ENCODE results near the gene TMOD3. TPM values are rescaled to one million over a fixed set of nuclear protein-coding genes. Genes with fewer than 3 reads are reported as not detected.
"Not testable (repeated sequence)": the region's sequence is repeated elsewhere in the genome, so short reads cannot be mapped to it uniquely, and the experiment has no call there.

TMOD3 gene
- total and polyA plus RNA-seq, 4 donors, result 12.4 to 108 (median 41.1) TPM

GRCh38 chr15:51884517-51885236 is 55.2 kb downstream of the TMOD3 start:
- peaks cover 2 to 26% (median 8%) of the 10 kb centered on the region in 5 donors for H3K4me1 ChIP-seq (ENCODE audit: control insufficient read depth in 5 of 5, insufficient read depth in 5 of 5, low read length in 5 of 5)
- peak in 2 of 3 donors; percentile 41 to 42 for DNase-seq
- no peaks in the 10 kb centered on the region for H3K9me3 ChIP-seq (ENCODE audit: control insufficient read depth in 4 of 4, insufficient read depth in 3 of 4, low read length in 3 of 4)
- no peak overlapping the region for H3K27ac ChIP-seq (ENCODE audit: low read depth in 1 of 2, low read length in 1 of 2)
- no peak overlapping the region for H3K4me3 ChIP-seq
- no peaks in the 10 kb centered on the region for H3K27me3 ChIP-seq (ENCODE audit: control insufficient read depth in 3 of 3, insufficient read depth in 3 of 3, low read length in 2 of 3)
- ATAC-seq (ENCODE audit: insufficient read depth, low FRiP score), result no peak
- H3K36me3 ChIP-seq (ENCODE audit: control insufficient read depth in 4 of 4, insufficient read depth in 4 of 4, low read length in 4 of 4), result peaks cover 2 to 14% (median 5%) of the 10 kb centered on the region in 4 donors
- peak overlapping the region in 1 of 2 donors; percentile 47 for H3K9ac ChIP-seq (ENCODE audit: insufficient read depth in 1 of 2, low read length in 2 of 2)
- TF ChIP-seq CTCF (IDR thresholded peaks at IDR 0.05; ENCODE audit: control extremely low read depth, extremely low read depth), result no peak

- not testable (repeated sequence) for H3K27ac ChIP-seq (ENCODE audit: low read depth in 1 of 2, low read length in 1 of 2); DNase-seq
Observed at GRCh38 chr15:51885758-51886157, 56.3 kb downstream of the TMOD3 start.

GRCh38 chr15:51887887-51888592 is 58.6 kb downstream of the TMOD3 start:
- Histone ChIP-seq H3K4me1 (ENCODE audit: control insufficient read depth in 5 of 5, insufficient read depth in 5 of 5, low read length in 5 of 5) (peaks cover 2 to 20% (median 8%) of the 10 kb centered on the region in 5 donors), H3K4me3 (no peak overlapping the region), H3K36me3 (ENCODE audit: control insufficient read depth in 4 of 4, insufficient read depth in 4 of 4, low read length in 4 of 4) (peaks cover 2 to 22% (median 10%) of the 10 kb centered on the region in 4 donors), H3K27me3 (ENCODE audit: control insufficient read depth in 3 of 3, insufficient read depth in 3 of 3, low read length in 2 of 3) (no peaks in the 10 kb centered on the region), H3K9me3 (ENCODE audit: control insufficient read depth in 4 of 4, insufficient read depth in 3 of 4, low read length in 3 of 4) (no peaks in the 10 kb centered on the region), H3K9ac (ENCODE audit: insufficient read depth in 1 of 2, low read length in 2 of 2) (no peak overlapping the region), H3K27ac (ENCODE audit: low read depth in 1 of 2, low read length in 1 of 2) (no peak overlapping the region)
- no peak for ATAC-seq (ENCODE audit: insufficient read depth, low FRiP score)
- DNase-seq, result no peak
- WGBS, 2 donors, result 87 to 89% methylated on average over 9 of the region's 9 CpGs
- TF ChIP-seq CTCF (IDR thresholded peaks at IDR 0.05; ENCODE audit: control extremely low read depth, extremely low read depth), result no peak

More at GRCh38 chr15:51885758-51886157, 56.3 kb downstream of the TMOD3 start:
- not testable (repeated sequence) for H3K27me3 ChIP-seq (ENCODE audit: control insufficient read depth in 3 of 3, insufficient read depth in 3 of 3, low read length in 2 of 3); H3K9me3 ChIP-seq (ENCODE audit: control insufficient read depth in 4 of 4, insufficient read depth in 3 of 4, low read length in 3 of 4); ATAC-seq (ENCODE audit: insufficient read depth, low FRiP score); H3K9ac ChIP-seq (ENCODE audit: insufficient read depth in 1 of 2, low read length in 2 of 2); H3K4me3 ChIP-seq
- WGBS, 2 donors, result 97 to 98% methylated on average over 23 to 32 of the region's 32 CpGs
- peaks cover 2 to 14% (median 7%) of the 10 kb centered on the region in 4 donors for H3K36me3 ChIP-seq (ENCODE audit: control insufficient read depth in 4 of 4, insufficient read depth in 4 of 4, low read length in 4 of 4)
- peaks cover 2 to 22% (median 8%) of the 10 kb centered on the region in 5 donors for H3K4me1 ChIP-seq (ENCODE audit: control insufficient read depth in 5 of 5, insufficient read depth in 5 of 5, low read length in 5 of 5)

GRCh38 chr15:51888593-51889195 is 59.2 kb downstream of the TMOD3 start:
- Histone ChIP-seq H3K27me3 (ENCODE audit: control insufficient read depth in 3 of 3, insufficient read depth in 3 of 3, low read length in 2 of 3) (no peaks in the 10 kb centered on the region), H3K9ac (ENCODE audit: insufficient read depth in 1 of 2, low read length in 2 of 2) (no peak overlapping the region), H3K4me3 (no peak overlapping the region), H3K4me1 (ENCODE audit: control insufficient read depth in 5 of 5, insufficient read depth in 5 of 5, low read length in 5 of 5) (peaks cover 2 to 13% (median 8%) of the 10 kb centered on the region in 5 donors), H3K36me3 (ENCODE audit: control insufficient read depth in 4 of 4, insufficient read depth in 4 of 4, low read length in 4 of 4) (peaks cover 2 to 22% (median 10%) of the 10 kb centered on the region in 4 donors), H3K27ac (ENCODE audit: low read depth in 1 of 2, low read length in 1 of 2) (no peak overlapping the region), H3K9me3 (ENCODE audit: control insufficient read depth in 4 of 4, insufficient read depth in 3 of 4, low read length in 3 of 4) (no peaks in the 10 kb centered on the region)
- peak in 2 of 3 donors; percentile 38 to 45 for DNase-seq
- no peak for ATAC-seq (ENCODE audit: insufficient read depth, low FRiP score)
- WGBS, 2 donors, result 26 to 35% methylated on average over 2 of the region's 2 CpGs
- peak; percentile 21 for TF ChIP-seq CTCF (IDR thresholded peaks at IDR 0.05; ENCODE audit: control extremely low read depth, extremely low read depth)

All from lung (tissue), 12 donors.